Natural killer cell treated with Interleukin-12 subunit alpha and Interleukin-12 subunit beta and Interleukin-15 and Interleukin-18, amount 100 ng/mL, for 72 hours (primary cell): ENCODE results near the gene TAS2R31. TPM values are rescaled to one million over a fixed set of nuclear protein-coding genes. Genes with fewer than 3 reads are reported as not detected.
"Not testable (repeated sequence)": the region's sequence is repeated elsewhere in the genome, so short reads cannot be mapped to it uniquely, and the experiment has no call there.

ENCODE experiments used
- ATAC-seq, 2 donors: fragments of 150-1000 bp; cut with Tn5 transposase in 1 of 2; sonication (Bioruptor Pico), chemical (Tn5 transposase) in 1 of 2; 2 replicates each; pipeline ENCODE4 v1.10.0; 2021
- DNase-seq: peaks from one replicate; pipeline ENCODE4 v3.0.0; 2022; ENCODE audit warnings: low spot score
- H3K27ac Mint-ChIP-seq, 2 donors: 1 replicate in 1 of 2; 2 replicates in 1 of 2; pipeline ENCODE4 v1.8.0; 2022; ENCODE audit warnings: mixed read lengths in 2 of 2, mild to moderate bottlenecking in 1 of 2, moderate library complexity in 1 of 2
- H3K27me3 Mint-ChIP-seq, 2 donors: 1 replicate in 1 of 2; 2 replicates in 1 of 2; pipeline ENCODE4 v1.8.0; 2022; ENCODE audit warnings: mixed read lengths in 2 of 2
- H3K36me3 Mint-ChIP-seq: one replicate; pipeline ENCODE4 v1.8.0; 2022; ENCODE audit warnings: mixed read lengths
- H3K4me1 Mint-ChIP-seq, 2 donors: 1 replicate in 1 of 2; 2 replicates in 1 of 2; pipeline ENCODE4 v1.8.0; 2022; ENCODE audit warnings: low read depth in 2 of 2, mixed read lengths in 2 of 2, mild to moderate bottlenecking in 1 of 2
- H3K4me3 Mint-ChIP-seq: one replicate; pipeline ENCODE4 v1.8.0; 2022; ENCODE audit warnings: mixed read lengths
- H3K9me3 Mint-ChIP-seq: 2 replicates; pipeline ENCODE4 v1.8.0; 2022; ENCODE audit warnings: mixed read lengths
- total RNA-seq, 2 donors: library from RNA; stranded (reverse); gene quantifications; one replicate each; pipeline ENCODE4 v1.2.3, GENCODE V29; 2022

TAS2R31 gene
- 10 to 100 TPM in 1 of 2 donors, 1 to 10 TPM in 1; 4.8 to 11.4 TPM for total RNA-seq

DNA sequence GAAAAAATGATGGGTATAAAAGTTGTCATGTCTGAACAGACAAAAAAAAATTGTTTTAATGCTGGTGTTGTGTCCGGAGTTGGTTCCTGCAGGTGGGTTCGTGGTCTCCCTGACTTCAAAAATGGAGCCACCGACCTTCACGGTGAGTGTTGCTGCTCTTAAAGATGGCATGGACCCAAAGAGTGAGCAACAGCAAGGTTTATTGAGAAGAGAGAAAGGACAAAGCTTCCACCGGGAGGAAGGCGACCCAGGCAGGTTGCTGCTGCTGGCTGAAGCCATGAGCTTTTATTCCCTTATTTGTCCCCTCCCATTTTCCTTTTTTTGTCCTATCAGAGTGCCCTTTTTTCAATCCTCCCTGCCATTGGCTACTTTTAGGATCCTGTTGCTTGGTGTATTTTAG lies at the start of gene TAS2R31:
Gene TAS2R31, minus strand, starts transcription at position 101 of the 400 bp plus-strand sequence. Its CDS starts 72 bp downstream, at position 29.
- DNase-seq (no peak), ATAC-seq (no peak)
- Mint-ChIP-seq H3K4me3 (no peak within 1 kb of the TSS), H3K4me1 (peaks cover 0 to 13% of the 10 kb centered on the region in 2 donors), H3K27me3 (no peaks in the 10 kb centered on the region), H3K27ac (no peak within 1 kb of the TSS), H3K36me3 (no peaks in the 10 kb centered on the region), H3K9me3 (peaks cover 4% of the 10 kb centered on the region)

DNA sequence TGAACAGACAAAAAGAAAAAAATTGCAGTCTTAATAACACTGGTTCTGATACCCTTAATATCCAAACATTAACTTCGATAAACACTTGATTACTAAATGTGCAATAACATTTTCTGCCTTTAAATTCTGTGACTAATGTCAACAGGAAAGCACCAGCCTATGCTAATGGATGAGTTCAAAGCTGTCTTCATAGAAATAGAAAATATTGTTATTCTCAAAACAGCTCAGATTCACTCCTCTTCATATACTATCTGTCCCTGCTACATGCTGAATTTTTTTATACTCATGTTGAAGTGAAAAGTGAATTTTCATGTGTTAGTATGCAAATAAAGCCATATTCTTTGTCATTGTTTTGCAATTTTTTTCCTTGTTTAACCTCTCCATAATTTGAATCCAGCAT lies 47.0 kb upstream of the TAS2R31 start:
- Mint-ChIP-seq H3K4me1 (peaks cover 7 to 26% of the 10 kb centered on the region in 2 donors), H3K4me3 (no peak overlapping the region), H3K36me3 (peaks cover 12% of the 10 kb centered on the region), H3K27ac (no peak overlapping the region), H3K27me3 (no peaks in the 10 kb centered on the region), H3K9me3 (peaks cover 4% of the 10 kb centered on the region)
- ATAC-seq = no peak
- DNase-seq = no peak

GRCh38 chr12:11075642-11076041 lies 44.4 kb upstream of the TAS2R31 start:
- no peaks in the 10 kb centered on the region for H3K27me3 Mint-ChIP-seq
- DNase-seq (no peak), ATAC-seq (no peak)
- no peaks in the 10 kb centered on the region for H3K9me3 Mint-ChIP-seq
- peak overlapping the region; percentile 18 for H3K4me3 Mint-ChIP-seq
- H3K4me1 Mint-ChIP-seq = peaks cover 13 to 26% of the 10 kb centered on the region in 2 donors
- peaks cover 5% of the 10 kb centered on the region for H3K36me3 Mint-ChIP-seq
- H3K27ac Mint-ChIP-seq = no peak overlapping the region

DNA sequence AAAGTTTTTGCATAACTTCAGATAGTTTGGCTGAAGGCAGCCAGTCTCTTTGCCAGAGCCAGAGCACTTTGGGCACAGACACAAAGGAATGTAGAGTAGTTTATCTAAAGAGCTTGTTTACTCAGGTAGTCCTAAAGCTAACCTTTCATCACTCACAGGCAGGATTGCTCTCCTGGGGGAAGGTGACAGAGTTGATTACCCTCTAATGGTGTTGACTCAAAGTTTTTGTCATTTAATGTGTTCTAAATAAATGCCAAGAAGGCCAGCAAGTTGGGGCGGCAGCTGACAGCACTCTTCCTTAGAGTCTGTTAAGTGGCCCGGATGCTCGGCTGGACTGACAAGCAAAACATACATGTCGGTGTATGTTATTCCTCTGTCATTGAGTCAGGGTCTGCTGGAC lies 40.2 kb upstream of the TAS2R31 start:
- H3K9me3 Mint-ChIP-seq = no peaks in the 10 kb centered on the region
- peaks cover 13 to 22% of the 10 kb centered on the region in 2 donors for H3K4me1 Mint-ChIP-seq
- ATAC-seq (no peak), DNase-seq (no peak)
- no peak overlapping the region for H3K27ac Mint-ChIP-seq
- H3K27me3 Mint-ChIP-seq = no peaks in the 10 kb centered on the region
- H3K36me3 Mint-ChIP-seq = peaks cover 6% of the 10 kb centered on the region
- no peak overlapping the region for H3K4me3 Mint-ChIP-seq

DNA sequence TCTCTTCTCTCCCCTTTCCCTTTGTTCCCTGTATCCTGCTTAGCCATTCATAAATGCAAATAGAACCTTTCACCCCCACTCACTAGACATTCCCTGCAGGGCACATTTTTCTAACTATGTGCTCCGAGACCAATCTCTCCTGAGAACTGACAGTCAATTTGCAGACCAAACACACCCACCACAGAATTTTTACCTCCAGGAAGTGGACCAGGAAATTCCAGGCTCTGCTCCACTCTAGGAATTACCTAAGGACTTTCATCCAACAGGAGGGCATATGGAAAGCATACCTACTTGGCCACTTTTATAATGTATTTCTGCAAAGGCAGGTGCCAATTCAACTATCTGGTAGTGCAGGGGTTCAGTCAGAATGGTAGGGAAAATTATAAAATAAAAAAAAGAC lies 39.8 kb upstream of the TAS2R31 start:
- H3K36me3 Mint-ChIP-seq = peaks cover 6% of the 10 kb centered on the region

GRCh38 chr12:11069854-11070365 lies 38.7 kb upstream of the TAS2R31 start:
- H3K4me1 Mint-ChIP-seq = peaks cover 11 to 13% of the 10 kb centered on the region in 2 donors
- no peak overlapping the region for H3K27ac Mint-ChIP-seq
- H3K36me3 Mint-ChIP-seq = peaks cover 12% of the 10 kb centered on the region
- H3K9me3 Mint-ChIP-seq = no peaks in the 10 kb centered on the region
- ATAC-seq = no peak
- H3K4me3 Mint-ChIP-seq = no peak overlapping the region
- H3K27me3 Mint-ChIP-seq = no peaks in the 10 kb centered on the region
- DNase-seq = no peak

More for the DNA sequence above, 39.8 kb upstream of the TAS2R31 start:
- Mint-ChIP-seq H3K9me3 (no peaks in the 10 kb centered on the region), H3K27ac (no peak overlapping the region), H3K4me3 (no peak overlapping the region), H3K4me1 (peaks cover 13 to 22% of the 10 kb centered on the region in 2 donors), H3K27me3 (no peaks in the 10 kb centered on the region)
- DNase-seq (no peak), ATAC-seq (no peak)

DNA sequence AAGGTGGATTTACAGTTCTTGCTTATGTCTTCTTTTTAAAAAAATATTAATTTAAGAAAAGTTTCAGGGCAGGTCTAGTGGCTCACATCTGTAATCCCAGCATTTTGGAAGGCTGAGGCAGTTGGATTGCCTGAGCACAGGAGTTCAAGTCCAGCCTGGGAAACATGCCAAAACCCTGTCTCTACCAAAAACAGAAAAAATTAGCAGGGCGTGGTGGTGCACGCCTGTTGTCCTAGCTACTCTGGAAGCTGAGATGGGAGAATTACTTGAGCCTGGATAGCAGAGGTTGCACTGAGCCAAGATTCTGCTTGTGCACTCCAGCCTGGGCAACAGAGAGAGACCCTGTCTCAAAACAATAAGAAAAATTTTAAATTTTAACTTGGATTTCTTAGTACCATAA lies 36.3 kb upstream of the TAS2R31 start:
- H3K36me3 Mint-ChIP-seq = peaks cover 12% of the 10 kb centered on the region
- H3K4me1 Mint-ChIP-seq = peaks cover 0 to 11% of the 10 kb centered on the region in 2 donors
- no peaks in the 10 kb centered on the region for H3K27me3 Mint-ChIP-seq
- ATAC-seq (no peak), DNase-seq (no peak)
- H3K27ac Mint-ChIP-seq = no peak overlapping the region
- H3K4me3 Mint-ChIP-seq = no peak overlapping the region
- no peaks in the 10 kb centered on the region for H3K9me3 Mint-ChIP-seq

DNA sequence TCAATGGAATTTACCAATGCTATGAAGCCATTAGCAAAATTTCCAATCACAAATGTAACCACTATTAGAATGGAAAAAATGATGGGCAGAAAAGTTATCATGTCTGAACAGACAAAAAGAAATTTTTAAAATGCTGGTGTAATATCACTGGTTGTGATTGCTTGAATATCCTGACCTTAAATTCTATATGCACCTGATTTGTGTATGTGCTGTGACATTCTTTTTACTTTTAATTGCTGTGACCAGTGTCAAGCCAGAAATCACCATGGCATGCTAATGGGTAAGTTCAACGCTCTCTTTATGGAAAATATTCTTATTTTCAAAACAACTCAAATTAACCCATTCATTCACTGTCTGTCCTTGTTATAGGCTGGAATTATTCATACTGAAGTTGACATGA lies 31.0 kb upstream of the TAS2R31 start, which contains the start of gene TAS2R46:
Gene TAS2R46, minus strand, starts transcription at position 101 of the 400 bp plus-strand sequence. Its CDS starts 0 bp downstream, at position 101.
- not testable (repeated sequence) for ATAC-seq, H3K27me3 Mint-ChIP-seq, H3K27ac Mint-ChIP-seq, H3K36me3 Mint-ChIP-seq, H3K4me3 Mint-ChIP-seq, H3K9me3 Mint-ChIP-seq, DNase-seq
- H3K4me1 Mint-ChIP-seq = peaks cover 8 to 15% of the 10 kb centered on the region in 2 donors

- Mint-ChIP-seq H3K36me3 (no peaks in the 10 kb centered on the region), H3K27me3 (no peaks in the 10 kb centered on the region), H3K27ac (no peak overlapping the region), H3K4me3 (no peak overlapping the region), H3K9me3 (no peaks in the 10 kb centered on the region), H3K4me1 (peaks cover 8 to 15% of the 10 kb centered on the region in 2 donors)
- DNase-seq = no peak
- ATAC-seq = no peak
These were observed 28.6 kb upstream of the TAS2R31 start for GRCh38 chr12:11059784-11060183.

GRCh38 chr12:11059041-11059440 lies 27.8 kb upstream of the TAS2R31 start:
- Mint-ChIP-seq H3K27me3 (no peaks in the 10 kb centered on the region), H3K9me3 (no peaks in the 10 kb centered on the region), H3K4me1 (peaks cover 8 to 15% of the 10 kb centered on the region in 2 donors), H3K4me3 (no peak overlapping the region), H3K36me3 (no peaks in the 10 kb centered on the region), H3K27ac (no peak overlapping the region)
- ATAC-seq = no peak
- no peak for DNase-seq

DNA sequence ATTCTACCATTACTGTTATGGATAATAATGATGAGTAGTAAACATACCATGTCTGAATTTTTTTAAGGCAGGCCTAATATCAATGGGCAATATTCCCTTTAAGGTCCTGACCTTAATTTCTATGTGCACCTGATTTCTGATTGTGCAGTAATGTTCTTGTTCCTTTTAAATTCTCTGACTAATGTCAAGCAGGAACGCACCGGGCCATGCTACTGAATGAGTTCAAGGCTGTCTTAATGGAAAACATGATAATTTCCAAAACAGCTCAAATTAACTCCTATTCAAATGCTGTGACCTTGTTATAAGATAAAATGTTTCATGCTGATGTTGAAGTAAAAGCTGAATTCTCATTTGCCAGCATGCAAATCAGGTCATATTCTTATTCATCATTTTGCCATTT lies 24.1 kb upstream of the TAS2R31 start:
- peaks cover 0 to 4% of the 10 kb centered on the region in 2 donors for H3K4me1 Mint-ChIP-seq

DNA sequence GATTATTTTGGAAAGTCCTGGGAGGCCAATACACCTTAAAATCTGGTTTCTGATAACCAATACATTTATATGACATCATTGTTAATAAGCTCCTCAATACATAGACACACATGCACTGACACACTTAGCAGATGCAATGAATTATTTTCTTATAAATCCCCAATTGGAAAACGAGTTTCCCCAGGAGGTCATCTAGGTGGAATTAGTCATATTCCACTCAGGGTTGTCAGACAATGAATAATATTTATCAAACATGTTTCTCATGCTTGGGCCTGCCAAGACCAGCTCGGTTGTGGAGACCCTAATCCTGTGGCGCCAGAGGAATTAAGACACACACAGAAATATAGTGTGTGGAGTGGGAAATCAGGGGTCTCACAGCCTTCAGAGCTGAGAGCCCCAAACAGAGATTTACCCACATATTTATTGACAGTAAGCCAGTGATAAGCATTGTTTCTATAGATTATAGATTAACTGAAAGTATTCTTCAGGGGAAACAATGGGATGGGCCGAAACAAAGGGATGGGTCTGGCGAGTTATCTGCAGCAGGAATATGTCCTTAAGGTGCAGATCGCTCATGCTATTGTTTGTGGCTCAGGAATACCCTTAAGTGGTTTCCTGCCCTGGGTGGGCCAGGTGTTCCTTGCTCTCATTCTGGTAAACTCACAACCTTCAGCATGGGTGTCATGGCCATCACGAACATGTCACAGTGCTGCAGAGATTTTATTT lies 18.8 kb upstream of the TAS2R31 start:
- H3K4me1 Mint-ChIP-seq, H3K9me3 Mint-ChIP-seq, H3K4me3 Mint-ChIP-seq, H3K27ac Mint-ChIP-seq, DNase-seq, ATAC-seq, H3K27me3 Mint-ChIP-seq: not testable (repeated sequence)
- peaks cover 15% of the 10 kb centered on the region for H3K36me3 Mint-ChIP-seq

More for the DNA sequence above, 24.1 kb upstream of the TAS2R31 start:
- DNase-seq = no peak
- H3K36me3 Mint-ChIP-seq = peaks cover 7% of the 10 kb centered on the region
- peaks cover 8% of the 10 kb centered on the region for H3K9me3 Mint-ChIP-seq
- H3K4me3 Mint-ChIP-seq = no peak overlapping the region
- H3K27ac Mint-ChIP-seq = no peak overlapping the region
- ATAC-seq = no peak
- H3K27me3 Mint-ChIP-seq = no peaks in the 10 kb centered on the region

- not testable (repeated sequence) for H3K9me3 Mint-ChIP-seq, H3K4me3 Mint-ChIP-seq, DNase-seq, H3K27me3 Mint-ChIP-seq, H3K27ac Mint-ChIP-seq, ATAC-seq
- Mint-ChIP-seq H3K4me1 (peaks cover 2 to 15% of the 10 kb centered on the region in 2 donors), H3K36me3 (peaks cover 18% of the 10 kb centered on the region)
These were observed 10.2 kb upstream of the TAS2R31 start for GRCh38 chr12:11041366-11041765.

- H3K27me3 Mint-ChIP-seq = no peaks in the 10 kb centered on the region
- no peaks in the 10 kb centered on the region for H3K9me3 Mint-ChIP-seq
These were observed 9.0 kb upstream of the TAS2R31 start for GRCh38 chr12:11040162-11040561.

More at GRCh38 chr12:11040162-11040561, 9.0 kb upstream of the TAS2R31 start:
- Mint-ChIP-seq H3K27ac (no peak overlapping the region), H3K36me3 (peaks cover 17% of the 10 kb centered on the region), H3K4me1 (peaks cover 2 to 15% of the 10 kb centered on the region in 2 donors), H3K4me3 (no peak overlapping the region)
- DNase-seq = no peak
- ATAC-seq = no peak
